Mucosa of rectum (tissue), 2 donors: ENCODE results near the gene UNC5A.

ENCODE experiments used
- H3K27ac ChIP-seq, 2 donors: one replicate each; pipeline ENCODE4 v1.7.0; 2013; ENCODE audit warnings: inconsistent platforms in 2 of 2, low read depth in 2 of 2, low read length in 2 of 2
- H3K27me3 ChIP-seq, 2 donors: one replicate each; pipeline ENCODE4 v1.7.0; 2013; ENCODE audit warnings: low read length in 2 of 2; ENCODE audit not compliant: control insufficient read depth in 2 of 2, insufficient read depth in 2 of 2
- H3K36me3 ChIP-seq, 2 donors: one replicate each; pipeline ENCODE4 v1.7.0; 2013; ENCODE audit warnings: low read length in 2 of 2; ENCODE audit not compliant: control insufficient read depth in 2 of 2, insufficient read depth in 2 of 2
- H3K4me1 ChIP-seq, 2 donors: one replicate each; pipeline ENCODE4 v1.7.0; 2013; ENCODE audit warnings: low read length in 2 of 2, mild to moderate bottlenecking in 1 of 2; ENCODE audit not compliant: control insufficient read depth in 2 of 2, insufficient read depth in 2 of 2
- H3K4me3 ChIP-seq, 2 donors: one replicate each; pipeline ENCODE4 v1.7.0; 2013; ENCODE audit warnings: low read length in 2 of 2
- H3K9ac ChIP-seq, 2 donors: one replicate each; pipeline ENCODE4 v1.7.0; 2013; ENCODE audit warnings: low read length in 2 of 2, low read depth in 1 of 2, mild to moderate bottlenecking in 1 of 2
- H3K9me3 ChIP-seq, 2 donors: one replicate each; pipeline ENCODE4 v1.7.0; 2013; ENCODE audit warnings: low read length in 2 of 2; ENCODE audit not compliant: control insufficient read depth in 2 of 2
- donor health status: healthy.
- donor health status: Normal muscosa, but diverticular disease.

UNC5A gene

GRCh38 chr5:176830422-176830994 lies 20.1 kb downstream of the UNC5A start:
- H3K36me3 ChIP-seq: no peaks in the 10 kb centered on the region

GRCh38 chr5:176830995-176831423 lies 20.6 kb downstream of the UNC5A start:
- peaks cover 0 to 4% of the 10 kb centered on the region in 2 donors for H3K27me3 ChIP-seq
- no peaks in the 10 kb centered on the region for H3K9me3 ChIP-seq
- no peak overlapping the region for H3K4me3 ChIP-seq
- H3K27ac ChIP-seq: no peak overlapping the region
- H3K4me1 ChIP-seq: no peaks in the 10 kb centered on the region
- H3K36me3 ChIP-seq: no peaks in the 10 kb centered on the region
- no peak overlapping the region for H3K9ac ChIP-seq

More at GRCh38 chr5:176830422-176830994, 20.1 kb downstream of the UNC5A start:
- Histone ChIP-seq H3K9me3 (no peaks in the 10 kb centered on the region), H3K4me1 (no peaks in the 10 kb centered on the region), H3K9ac (no peak overlapping the region), H3K27ac (no peak overlapping the region), H3K27me3 (peaks cover 0 to 4% of the 10 kb centered on the region in 2 donors), H3K4me3 (no peak overlapping the region)

GRCh38 chr5:176831425-176831824 lies 21.1 kb downstream of the UNC5A start:
- peaks cover 0 to 4% of the 10 kb centered on the region in 2 donors for H3K27me3 ChIP-seq
- H3K36me3 ChIP-seq: no peaks in the 10 kb centered on the region
- no peaks in the 10 kb centered on the region for H3K4me1 ChIP-seq
- H3K27ac ChIP-seq: no peak overlapping the region
- no peak overlapping the region for H3K9ac ChIP-seq
- H3K4me3 ChIP-seq: no peak overlapping the region
- H3K9me3 ChIP-seq: no peaks in the 10 kb centered on the region

GRCh38 chr5:176832162-176832561 lies 21.8 kb downstream of the UNC5A start:
- Histone ChIP-seq H3K27me3 (peaks cover 0 to 4% of the 10 kb centered on the region in 2 donors), H3K9ac (no peak overlapping the region), H3K9me3 (no peaks in the 10 kb centered on the region)

GRCh38 chr5:176833286-176833685 lies 22.9 kb downstream of the UNC5A start:
- Histone ChIP-seq H3K27me3 (peaks cover 0 to 4% of the 10 kb centered on the region in 2 donors), H3K27ac (no peak overlapping the region), H3K9me3 (no peaks in the 10 kb centered on the region), H3K4me3 (no peak overlapping the region), H3K36me3 (no peaks in the 10 kb centered on the region), H3K4me1 (no peaks in the 10 kb centered on the region), H3K9ac (no peak overlapping the region)

More at GRCh38 chr5:176832162-176832561, 21.8 kb downstream of the UNC5A start:
- no peak overlapping the region for H3K4me3 ChIP-seq
- H3K4me1 ChIP-seq: no peaks in the 10 kb centered on the region
- no peak overlapping the region for H3K27ac ChIP-seq
- H3K36me3 ChIP-seq: no peaks in the 10 kb centered on the region

GRCh38 chr5:176835918-176836317 lies 25.6 kb downstream of the UNC5A start:
- no peak overlapping the region for H3K9ac ChIP-seq
- no peaks in the 10 kb centered on the region for H3K36me3 ChIP-seq
- peaks cover 0 to 4% of the 10 kb centered on the region in 2 donors for H3K27me3 ChIP-seq
- no peak overlapping the region for H3K27ac ChIP-seq
- no peaks in the 10 kb centered on the region for H3K9me3 ChIP-seq
- H3K4me1 ChIP-seq: no peaks in the 10 kb centered on the region
- no peak overlapping the region for H3K4me3 ChIP-seq

- H3K27ac ChIP-seq: no peak overlapping the region
- H3K27me3 ChIP-seq: peaks cover 2 to 4% of the 10 kb centered on the region in 2 donors
- no peaks in the 10 kb centered on the region for H3K4me1 ChIP-seq
Measured at GRCh38 chr5:176836811-176837706, 26.7 kb downstream of the UNC5A start.

GRCh38 chr5:176837707-176838115 lies 27.4 kb downstream of the UNC5A start:
- Histone ChIP-seq H3K4me3 (no peak overlapping the region), H3K4me1 (no peaks in the 10 kb centered on the region), H3K36me3 (no peaks in the 10 kb centered on the region), H3K27ac (no peak overlapping the region), H3K9me3 (no peaks in the 10 kb centered on the region), H3K27me3 (peaks cover 2 to 4% of the 10 kb centered on the region in 2 donors), H3K9ac (no peak overlapping the region)

More at GRCh38 chr5:176836811-176837706, 26.7 kb downstream of the UNC5A start:
- H3K9me3 ChIP-seq: no peaks in the 10 kb centered on the region
- H3K36me3 ChIP-seq: no peaks in the 10 kb centered on the region
- no peak overlapping the region for H3K9ac ChIP-seq
- no peak overlapping the region for H3K4me3 ChIP-seq

- H3K9me3 ChIP-seq: no peaks in the 10 kb centered on the region
- H3K27me3 ChIP-seq: peaks cover 2 to 13% of the 10 kb centered on the region in 2 donors
- H3K4me1 ChIP-seq: no peaks in the 10 kb centered on the region
- H3K27ac ChIP-seq: no peak overlapping the region
- no peak overlapping the region for H3K9ac ChIP-seq
- no peaks in the 10 kb centered on the region for H3K36me3 ChIP-seq
- H3K4me3 ChIP-seq: no peak overlapping the region
Measured at GRCh38 chr5:176843673-176844072, 33.3 kb downstream of the UNC5A start.

- Histone ChIP-seq H3K9ac (no peak overlapping the region), H3K27ac (no peak overlapping the region), H3K4me3 (no peak overlapping the region), H3K27me3 (peaks cover 2 to 14% of the 10 kb centered on the region in 2 donors), H3K4me1 (no peaks in the 10 kb centered on the region), H3K36me3 (no peaks in the 10 kb centered on the region), H3K9me3 (no peaks in the 10 kb centered on the region)
Measured at GRCh38 chr5:176844281-176844680, 33.9 kb downstream of the UNC5A start.
